Psoas muscle (tissue), 8 donors: ENCODE results near the gene TANC1. TPM values are rescaled to one million over a fixed set of nuclear protein-coding genes. Genes with fewer than 3 reads are reported as not detected.

Experiments
- ATAC-seq, 4 donors: fragments of 200-7000 bp; cut with Tn5 transposase; one replicate each; pipeline ENCODE4 v1.9.1; 2020; ENCODE audit warnings: moderate library complexity in 3 of 4, mild to moderate bottlenecking in 2 of 4
- DNase-seq, 2 donors: peaks; one replicate each; pipeline ENCODE4 v3.0.0-alpha.2; 2020
- H3K27ac ChIP-seq: fragments of 200-600 bp; one replicate; pipeline ENCODE4 v1.8.0; 2022
- H3K27me3 ChIP-seq, 3 donors: fragments of 200-600 bp in 1 of 3; one replicate each; pipeline versions ENCODE4 v1.6.1 to v1.8.0; 2013 to 2022; ENCODE audit warnings: low read length in 2 of 3, mild to moderate bottlenecking in 2 of 3, moderate library complexity in 1 of 3; ENCODE audit not compliant: insufficient read depth in 3 of 3
- H3K36me3 ChIP-seq, 2 donors: fragments of 200-600 bp in 1 of 2; one replicate each; pipeline versions ENCODE4 v1.6.1 to v1.8.0; 2013 to 2022; ENCODE audit warnings: low read depth in 1 of 2, mild to moderate bottlenecking in 1 of 2, moderate library complexity in 1 of 2; ENCODE audit not compliant: insufficient read depth in 1 of 2
- H3K4me1 ChIP-seq: fragments of 200-600 bp; one replicate; pipeline ENCODE4 v1.8.0; 2022
- H3K4me3 ChIP-seq: fragments of 200-600 bp; one replicate; pipeline ENCODE4 v1.8.0; 2022; ENCODE audit warnings: mild to moderate bottlenecking
- H3K9me3 ChIP-seq: fragments of 200-600 bp; one replicate; pipeline ENCODE4 v1.8.0; 2022
- CTCF ChIP-seq: fragments of 200-600 bp; IDR thresholded peaks from one replicate; pipeline ENCODE4 v1.8.0; 2022; ENCODE audit warnings: antibody characterized with exemption
- WGBS, 3 donors: extraction: QIAGEN DNeasy Blood & Tissue Kit; methylation state at CpG; one replicate each; pipeline versions ENCODE4 v1.1.6 to v1.1.7; 2013; 5-methylcytosine and 5-hydroxymethylcytosine counted together
- intact Hi-C, 2 donors: fragments of 100-400 bp; cut with DNase I; formaldehyde crosslinking; loops; one replicate each; pipeline versions ENCODE4 v1.11.0 to v1.14.2; 2022
- polyA plus RNA-seq, 3 donors: library from polyadenylated mRNA; stranded (reverse); fragments of 200-250 nt; gene quantifications; one replicate each; pipeline ENCODE4 v1.2.3, GENCODE V29; 2013
- total RNA-seq, 4 donors: library from RNA; stranded (reverse); fragmentation: NEBNext Ultra II Directional in 2 of 4; extraction: Animal tissue kit (Norgen Biotek cat#: 25700) in 2 of 4; gene quantifications; one replicate each; pipeline versions ENCODE4 v1.2.1 to v1.2.4, GENCODE V29; 2021 to 2023
- donor health status: healthy with polysubstance abuse.
- donor health status: DM: no; HTN: no; CAD: no; lungs with moderate emphysema.
- donor health status: Bipolar disorder and iron deficiency.
- donor health status: healthy.
- donor health status: DM: yes; HTN: yes; CAD: no.
- donor health status: DM: no; HTN: no; CAD: no.
- donor health status: DM: no; HTN: no; CAD: no.
- donor health status: DM: yes; HTN: yes; CAD: no.

Gene TANC1
- total and polyA plus RNA-seq, 7 donors: 1.9 to 7.5 (median 3.2) TPM

GRCh38 chr2:159028776-159029175 is 60.3 kb downstream of the TANC1 start:
- no peak for ATAC-seq
- Histone ChIP-seq H3K4me3 (no peak overlapping the region), H3K27me3 (no peaks in the 10 kb centered on the region), H3K4me1 (peaks cover 19% of the 10 kb centered on the region), H3K36me3 (no peaks in the 10 kb centered on the region), H3K9me3 (no peaks in the 10 kb centered on the region), H3K27ac (no peak overlapping the region)
- DNase-seq: no peak
- WGBS, 3 donors: 89 to 92% (median 92%) methylated on average over 1 of the region's 1 CpG
- no peak for TF ChIP-seq CTCF
- intact Hi-C loops: no loop called here

DNA sequence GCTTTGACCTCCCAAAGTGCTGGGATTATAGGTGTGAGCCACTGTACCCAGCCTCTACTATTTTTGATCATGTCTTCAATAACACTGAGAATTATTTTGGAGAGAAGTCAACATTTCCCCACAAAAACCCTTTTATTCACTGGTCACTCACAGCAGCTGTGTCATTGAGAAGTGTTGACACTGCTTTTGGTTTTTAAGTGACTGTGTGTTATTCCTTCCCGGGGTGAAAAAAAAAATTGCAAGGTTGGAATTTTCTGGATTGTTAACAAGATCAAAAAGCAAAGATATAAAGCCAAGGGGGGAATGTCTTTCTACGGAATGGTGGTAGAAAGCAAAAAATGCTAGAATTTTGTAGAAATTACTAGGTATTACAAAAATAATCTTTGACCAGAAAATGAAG is 61.5 kb downstream of the TANC1 start:
- ATAC-seq (no peak), DNase-seq (no peak)
- Histone ChIP-seq H3K36me3 (no peaks in the 10 kb centered on the region), H3K9me3 (no peaks in the 10 kb centered on the region), H3K4me3 (no peak overlapping the region), H3K27me3 (no peaks in the 10 kb centered on the region), H3K4me1 (peaks cover 19% of the 10 kb centered on the region), H3K27ac (peak overlapping the region; percentile 73)
- 52 to 71% (median 55%) methylated on average over 2 of the region's 2 CpGs for WGBS, 3 donors
- intact Hi-C loops: loop anchor here in 1 of 2 donors (5.0 kb wide), 3 partner anchors 57 to 128 kb away; partner anchors contain the start of gene TANC1
- no peak for TF ChIP-seq CTCF

DNA sequence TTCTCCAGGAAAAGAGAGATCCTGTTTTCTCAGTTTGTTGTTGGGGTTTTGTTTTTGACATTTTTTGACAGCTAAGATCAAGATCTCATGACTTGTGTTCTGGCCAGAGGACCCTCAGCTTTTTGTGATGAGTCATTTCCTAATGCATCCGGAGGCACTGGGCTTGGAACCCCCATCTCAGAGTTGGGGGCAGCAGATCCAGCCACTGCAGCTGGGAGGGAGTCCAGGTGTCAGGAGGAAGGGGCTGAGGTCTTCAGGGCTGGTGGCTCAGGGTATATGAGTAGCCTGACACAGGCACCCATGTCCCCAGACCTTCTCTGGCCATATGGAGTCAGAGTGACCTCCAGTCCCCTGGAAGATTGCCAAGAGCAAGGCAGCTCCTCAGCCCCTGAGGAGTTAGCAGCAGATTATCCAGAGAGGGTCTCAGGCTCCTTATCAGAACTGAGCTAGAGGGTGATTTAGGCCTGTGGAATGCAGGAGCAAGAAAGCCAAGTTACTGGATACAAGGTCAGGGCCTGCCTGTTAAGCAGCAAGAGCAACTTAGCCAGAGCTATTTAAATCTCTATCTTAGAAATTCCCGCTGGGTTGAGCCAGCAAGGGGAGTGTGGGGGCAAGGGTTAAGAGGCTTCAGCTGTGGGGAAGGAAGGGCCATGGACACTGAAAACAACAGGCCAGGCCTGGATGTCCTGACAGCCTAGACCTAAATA is 62.4 kb downstream of the TANC1 start:
- intact Hi-C loops: loop anchor here in 1 of 2 donors (5.0 kb wide), 3 partner anchors 56 to 129 kb away; partner anchors contain the start of gene TANC1
- ATAC-seq: peak; percentile 77 to 92 (median 84)
- Histone ChIP-seq H3K36me3 (no peaks in the 10 kb centered on the region), H3K27ac (peak overlapping the region; percentile 73), H3K4me3 (no peak overlapping the region), H3K9me3 (no peaks in the 10 kb centered on the region), H3K27me3 (no peaks in the 10 kb centered on the region), H3K4me1 (peaks cover 25% of the 10 kb centered on the region)
- DNase-seq: peak in 1 of 2 donors; percentile 23
- WGBS, 3 donors: 23 to 35% (median 29%) methylated on average over 2 of the region's 2 CpGs
- TF ChIP-seq CTCF: no peak

DNA sequence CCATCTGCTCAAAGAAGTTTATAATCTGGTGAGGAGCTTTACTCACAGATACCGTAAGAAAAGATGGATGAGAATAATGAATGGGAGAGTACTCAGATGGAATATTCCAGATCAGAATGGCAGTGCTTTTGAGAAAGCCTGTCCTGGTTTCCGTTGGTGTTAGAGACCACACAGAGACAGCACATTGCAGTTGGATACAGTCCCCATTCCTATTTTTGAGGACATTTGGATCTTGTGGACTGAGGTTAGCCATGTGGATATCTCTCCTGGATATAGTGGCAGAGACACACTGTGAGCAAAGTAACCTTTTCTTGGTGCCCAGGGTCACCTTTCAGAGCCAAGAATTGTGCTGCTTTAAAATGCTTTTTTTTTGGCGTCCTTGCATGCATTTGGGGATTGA is 63.7 kb downstream of the TANC1 start:
- no peak for TF ChIP-seq CTCF
- DNase-seq (no peak), ATAC-seq (no peak)
- Histone ChIP-seq H3K4me3 (no peak overlapping the region), H3K36me3 (no peaks in the 10 kb centered on the region), H3K27ac (no peak overlapping the region), H3K27me3 (no peaks in the 10 kb centered on the region), H3K4me1 (peaks cover 28% of the 10 kb centered on the region), H3K9me3 (no peaks in the 10 kb centered on the region)
- 71 to 74% (median 73%) methylated on average over 3 of the region's 3 CpGs for WGBS, 3 donors
- intact Hi-C loops: loop anchor here in 1 of 2 donors (5.0 kb wide), 3 partner anchors 55 to 130 kb away; partner anchors contain the start of gene TANC1
